Dedifferentiated amniotic fluid mesenchymal stem cell (primary cell): ENCODE results near the gene KRTAP10-4.

Source experiments
- DNase-seq: peaks from one replicate; pipeline ENCODE4 v3.0.0-alpha.2; 2016; ENCODE audit errors: extremely low spot score

KRTAP10-4 gene

DNA sequence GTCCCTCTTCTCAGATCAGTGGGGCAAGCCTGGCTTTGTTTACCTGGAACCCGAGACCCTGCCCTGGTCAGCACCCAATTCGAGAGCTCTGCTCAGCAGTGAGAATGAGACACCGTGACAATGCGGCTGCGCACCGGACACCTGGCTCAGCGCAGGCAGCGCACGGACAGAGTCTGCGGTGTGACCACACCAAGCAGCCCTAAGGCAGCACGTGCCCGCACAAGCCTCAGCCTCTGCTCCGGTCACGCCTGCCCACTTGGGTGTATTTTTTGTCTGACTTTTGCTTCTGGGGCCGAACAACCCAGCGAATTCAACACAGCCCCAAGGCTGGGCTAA lies 43.0 kb downstream of the KRTAP10-4 start:
- no peak for DNase-seq

DNA sequence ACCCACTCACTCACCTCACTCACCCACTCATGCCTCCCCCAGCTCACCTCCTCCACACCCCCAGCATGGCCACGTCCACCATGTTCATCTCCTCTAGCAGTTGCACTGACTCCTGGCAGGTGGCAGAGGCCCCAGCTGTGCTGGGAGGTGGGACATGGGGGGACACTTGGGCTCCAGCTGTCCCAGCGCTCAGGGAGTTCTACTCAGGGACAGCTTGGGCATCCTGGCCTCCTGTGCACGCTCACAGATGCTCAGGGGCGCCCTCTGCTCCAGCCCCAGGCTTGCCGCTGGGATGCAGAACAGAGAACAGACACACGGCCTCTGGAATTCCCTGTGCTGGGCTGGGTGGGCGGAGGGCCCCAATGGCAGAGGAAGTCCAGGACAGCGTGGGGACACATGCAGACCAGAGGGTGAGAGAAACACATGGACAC lies 43.6 kb downstream of the KRTAP10-4 start:
- no peak for DNase-seq

DNA sequence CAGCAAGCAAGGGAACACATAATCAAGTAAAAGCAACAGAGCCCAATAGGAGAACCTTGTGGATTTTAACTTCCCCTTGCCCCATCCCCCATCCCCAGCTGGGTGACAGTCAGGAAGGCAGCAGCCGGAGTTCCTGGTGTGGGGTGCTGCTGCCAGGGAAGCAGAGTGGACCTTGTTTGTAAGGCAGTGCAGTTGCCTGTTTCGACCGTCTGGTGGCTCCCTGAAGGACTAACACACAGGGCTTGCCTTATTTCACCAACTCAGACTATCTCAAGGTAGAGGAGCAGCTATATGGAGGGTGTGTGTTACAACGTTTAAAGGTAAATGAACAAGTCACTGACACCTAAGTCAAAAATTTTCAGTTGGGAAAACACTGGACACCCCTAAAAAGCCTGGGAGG lies 45.0 kb downstream of the KRTAP10-4 start:
- no peak for DNase-seq

DNA sequence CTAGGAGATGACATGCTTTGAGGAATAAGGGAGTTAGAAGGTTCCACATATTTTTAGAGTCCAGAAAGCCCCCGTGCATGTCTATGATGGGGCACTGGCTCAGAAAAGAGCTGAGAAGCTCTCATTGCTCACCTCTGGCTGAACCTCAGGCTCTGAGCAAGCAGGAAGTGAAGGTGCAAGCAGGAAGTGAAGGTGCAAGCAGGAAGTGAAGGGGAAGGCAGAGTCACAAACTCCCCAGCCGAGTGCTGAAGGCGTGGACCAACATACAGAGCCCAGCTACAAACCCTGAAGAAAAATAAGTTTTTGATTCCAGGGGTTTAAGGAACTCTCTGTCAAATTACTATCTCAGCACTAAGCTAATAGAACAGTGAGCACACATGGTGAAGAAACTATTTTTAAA lies 45.4 kb downstream of the KRTAP10-4 start:
- no peak for DNase-seq

DNA sequence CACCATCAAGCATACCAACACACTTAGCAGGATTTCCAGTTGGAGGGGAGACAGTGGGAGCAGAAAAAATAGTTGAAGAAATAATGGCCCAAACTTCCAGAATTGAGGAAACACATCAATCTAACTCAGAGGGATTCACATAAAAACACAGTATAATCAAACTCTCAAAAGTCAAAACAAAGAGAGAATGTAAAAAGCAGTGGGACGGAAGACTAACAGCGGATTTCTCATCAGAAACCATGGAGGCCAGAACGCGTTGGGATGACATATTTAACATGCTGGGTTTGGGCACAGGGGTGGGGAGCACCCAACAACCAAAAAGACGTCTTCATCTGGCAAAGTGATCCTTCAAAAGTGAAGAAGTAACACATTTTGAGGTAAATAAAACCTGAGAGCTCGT lies 46.4 kb downstream of the KRTAP10-4 start:
- DNase-seq = no peak

DNA sequence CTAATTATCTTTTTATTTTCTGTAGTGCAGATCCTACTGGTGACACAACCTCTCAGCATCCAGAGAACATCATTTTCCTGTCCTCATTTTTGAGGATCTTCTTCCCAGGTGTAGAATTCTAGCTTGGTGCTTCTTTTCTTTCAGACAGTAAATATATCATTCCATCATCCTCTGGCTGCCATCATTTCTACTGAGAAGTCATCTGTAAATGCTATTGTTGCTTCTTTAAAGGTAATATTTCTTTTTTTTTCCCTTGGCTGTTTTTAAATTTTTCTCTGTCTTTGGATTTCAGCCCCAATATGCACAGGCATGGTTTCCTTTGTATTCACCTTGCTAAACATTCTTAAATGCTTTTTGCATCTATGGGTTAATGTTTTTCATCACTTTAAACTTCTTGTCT lies 50.0 kb downstream of the KRTAP10-4 start:
- DNase-seq = no peak
